SH-SY5Y (cell line): Measurements from ENCODE around the gene MRPL48.

Experiments
- GATA2 ChIP-seq: IDR thresholded peaks from 2 replicates; pipeline ENCODE4 v1.6.1; 2011; ENCODE audit warnings: mild to moderate bottlenecking, low read depth, low read length
- GATA3 ChIP-seq: IDR thresholded peaks from 2 replicates; pipeline ENCODE4 v1.6.1; 2011; ENCODE audit warnings: low read depth, mild to moderate bottlenecking, low read length, moderate library complexity

Gene MRPL48

GRCh38 chr11:73787643-73788558 lies at the start of gene MRPL48:
TSS of gene MRPL48 (plus strand) at chr11:73787874. CDS start at chr11:73787972, 98 bp downstream.
- no peak for TF ChIP-seq GATA3
- no peak for TF ChIP-seq GATA2

- TF ChIP-seq GATA2 (no peak), GATA3 (no peak)
Measured at GRCh38 chr11:73743045-73743444, 44.6 kb upstream of the MRPL48 start.

GRCh38 chr11:73746701-73747100 lies 41.0 kb upstream of the MRPL48 start:
- no peak for TF ChIP-seq GATA3
- no peak for TF ChIP-seq GATA2

GRCh38 chr11:73747762-73748161 lies 39.9 kb upstream of the MRPL48 start:
- TF ChIP-seq GATA2, result no peak
- no peak for TF ChIP-seq GATA3

- no peak for TF ChIP-seq GATA2
- TF ChIP-seq GATA3, result no peak
Measured at GRCh38 chr11:73748300-73748699, 39.4 kb upstream of the MRPL48 start.

- TF ChIP-seq GATA2, result no peak
- no peak for TF ChIP-seq GATA3
Measured at GRCh38 chr11:73749118-73749517, 38.6 kb upstream of the MRPL48 start.

GRCh38 chr11:73750228-73750627 lies 37.4 kb upstream of the MRPL48 start:
- no peak for TF ChIP-seq GATA2
- TF ChIP-seq GATA3, result no peak

- TF ChIP-seq GATA3, result no peak
- no peak for TF ChIP-seq GATA2
Measured at GRCh38 chr11:73752216-73752867, 35.3 kb upstream of the MRPL48 start.

- TF ChIP-seq GATA2 (no peak), GATA3 (no peak)
Measured at GRCh38 chr11:73752903-73753302, 34.8 kb upstream of the MRPL48 start.

- no peak for TF ChIP-seq GATA3
- TF ChIP-seq GATA2, result no peak
Measured at GRCh38 chr11:73753938-73754337, 33.7 kb upstream of the MRPL48 start.

GRCh38 chr11:73755670-73756069 lies 32.0 kb upstream of the MRPL48 start:
- TF ChIP-seq GATA3 (no peak), GATA2 (no peak)

- TF ChIP-seq GATA3 (no peak), GATA2 (no peak)
Measured at GRCh38 chr11:73757598-73757997, 30.1 kb upstream of the MRPL48 start.

GRCh38 chr11:73758451-73758850 lies 29.2 kb upstream of the MRPL48 start:
- no peak for TF ChIP-seq GATA3
- no peak for TF ChIP-seq GATA2

GRCh38 chr11:73759610-73760134 lies 28.0 kb upstream of the MRPL48 start:
- TF ChIP-seq GATA3 (no peak), GATA2 (no peak)

- TF ChIP-seq GATA3, result no peak
- TF ChIP-seq GATA2, result no peak
Measured at GRCh38 chr11:73760135-73760678, 27.5 kb upstream of the MRPL48 start.
